H1 (cell line): Measurements from ENCODE around the gene SNRNP40. TPM values are rescaled to one million over a fixed set of nuclear protein-coding genes. Genes with fewer than 3 reads are reported as not detected.

Source experiments
- CTCF ChIA-PET: fragments of 300-600 bp; sonication (Branson Sonifier 250); formaldehyde crosslinking; loops from one replicate; lab custom pipeline; 2021; ENCODE audit not compliant: partially characterized antibody; lab: Charles Lee
- POLR2A ChIA-PET: fragments of 300-600 bp; sonication (Branson Sonifier 250); formaldehyde crosslinking; loops from one replicate; lab custom pipeline; 2021; ENCODE audit warnings: inconsistent platforms; ENCODE audit not compliant: partially characterized antibody; lab: Charles Lee
- DNase-seq, 2 experiments: peaks; one replicate each; pipeline versions ENCODE4 v3.0.0 to v3.0.0-alpha.2; 2010 to 2022; ENCODE audit warnings: low spot score in 2 of 2, low read depth in 1 of 2, mixed read lengths in 1 of 2
- FAIRE-seq: peaks from 2 replicates; lab custom pipeline; 2011; peaks lifted over from hg19 to GRCh38; lab: Jason Lieb, UNC
- H2AFZ ChIP-seq: 2 replicates; pipeline ENCODE4 v1.8.1; 2012; ENCODE audit warnings: low read length, inconsistent platforms
- H2AK5ac ChIP-seq: 2 replicates; pipeline ENCODE4 v1.6.1; 2013; ENCODE audit warnings: low read depth, low read length
- H2BK120ac ChIP-seq: replicated peaks from 2 replicates; pipeline ENCODE3; 2013; ENCODE audit warnings: low read depth, low read length, inconsistent platforms
- H2BK12ac ChIP-seq: 2 replicates; pipeline ENCODE4 v1.6.1; 2013; ENCODE audit warnings: low read depth, low read length
- H2BK15ac ChIP-seq: 2 replicates; pipeline ENCODE4 v1.6.1; 2013; ENCODE audit warnings: low read length
- H2BK20ac ChIP-seq: 2 replicates; pipeline ENCODE4 v1.6.1; 2013; ENCODE audit warnings: low read length
- H2BK5ac ChIP-seq: 2 replicates; pipeline ENCODE4 v1.6.1; 2013; ENCODE audit warnings: low read depth, low read length
- H3K14ac ChIP-seq: 2 replicates; pipeline ENCODE4 v1.6.1; 2013; ENCODE audit warnings: inconsistent platforms; ENCODE audit not compliant: insufficient read length
- H3K18ac ChIP-seq: 2 replicates; pipeline ENCODE4 v1.6.1; 2013; ENCODE audit warnings: low read length; ENCODE audit errors: extremely low read depth
- H3K23ac ChIP-seq: 2 replicates; pipeline ENCODE4 v1.6.1; 2013; ENCODE audit warnings: inconsistent platforms; ENCODE audit not compliant: insufficient read length
- H3K23me2 ChIP-seq: 2 replicates; pipeline ENCODE4 v1.6.1; 2013; ENCODE audit warnings: low read depth, low read length
- H3K27ac ChIP-seq: 2 replicates; pipeline ENCODE4 v1.6.1; 2011; ENCODE audit warnings: low read depth, low read length, inconsistent platforms
- H3K27me3 ChIP-seq, 4 experiments: replicated peaks in 1 of 4; 1 replicate in 1 of 4; 2 replicates in 3 of 4; pipeline versions ENCODE4 v1.6.1 to v1.8.1; 2011 to 2013; ENCODE audit warnings: low read length in 3 of 4, mild to moderate bottlenecking in 3 of 4, inconsistent platforms in 2 of 4, mixed read lengths in 2 of 4, moderate library complexity in 1 of 4; ENCODE audit not compliant: control insufficient read depth in 3 of 4, insufficient read depth in 3 of 4; ENCODE audit errors: extremely low read depth in 1 of 4
- H3K36me3 ChIP-seq, 4 experiments: 2 replicates each; pipeline versions ENCODE4 v1.6.1 to v1.8.1; 2011 to 2013; ENCODE audit warnings: mild to moderate bottlenecking in 4 of 4, low read length in 3 of 4, moderate library complexity in 2 of 4, control low read depth in 1 of 4, inconsistent platforms in 1 of 4; ENCODE audit not compliant: insufficient read depth in 4 of 4, control insufficient read depth in 2 of 4
- H3K4ac ChIP-seq: replicated peaks from 2 replicates; pipeline ENCODE3; 2013; ENCODE audit warnings: low read length, low read depth, mixed read lengths, inconsistent platforms; ENCODE audit not compliant: insufficient read length
- H3K4me1 ChIP-seq, 4 experiments: replicated peaks in 1 of 4; 1 replicate in 1 of 4; 2 replicates in 3 of 4; pipeline versions ENCODE4 v1.6.1 to v1.8.1; 2011 to 2013; ENCODE audit warnings: low read length in 3 of 4, inconsistent platforms in 2 of 4, mixed read lengths in 1 of 4; ENCODE audit not compliant: insufficient read depth in 4 of 4, control insufficient read depth in 3 of 4
- H3K4me2 ChIP-seq, 2 experiments: 2 replicates each; pipeline versions ENCODE4 v1.6.1 to v1.8.1; 2011 to 2013; ENCODE audit warnings: low read depth in 2 of 2, low read length in 2 of 2, control low read depth in 1 of 2, inconsistent platforms in 1 of 2, mild to moderate bottlenecking in 1 of 2; ENCODE audit not compliant: insufficient read depth in 1 of 2
- H3K4me3 ChIP-seq, 4 experiments: fragments of 200-600, 300-600 bp in 1 of 4; sonication (generic), shearing (Covaris generic), sonication (Bioruptor Twin) in 1 of 4; 2 replicates each; pipeline versions ENCODE4 v1.5.1 to v1.8.1; 2011 to 2016; ENCODE audit warnings: low read length in 4 of 4, low read depth in 3 of 4, control low read depth in 2 of 4, inconsistent platforms in 2 of 4, mild to moderate bottlenecking in 2 of 4, mixed read lengths in 1 of 4, moderate library complexity in 1 of 4; ENCODE audit not compliant: insufficient read depth in 2 of 4; ENCODE audit errors: extremely low read depth in 1 of 4
- H3K56ac ChIP-seq: replicated peaks from 2 replicates; pipeline ENCODE3; 2013; ENCODE audit warnings: low read depth, mild to moderate bottlenecking, mixed read lengths, low read length, inconsistent platforms; ENCODE audit not compliant: insufficient read length
- H3K79me1 ChIP-seq: 2 replicates; pipeline ENCODE4 v1.6.1; 2013; ENCODE audit warnings: low read depth, low read length, control low read depth
- H3K79me2 ChIP-seq, 2 experiments: 2 replicates each; pipeline versions ENCODE4 v1.6.1 to v1.8.1; 2012 to 2013; ENCODE audit warnings: low read length in 2 of 2, mild to moderate bottlenecking in 2 of 2, inconsistent platforms in 1 of 2; ENCODE audit not compliant: insufficient read depth in 2 of 2, control insufficient read depth in 1 of 2
- H3K9ac ChIP-seq, 4 experiments: replicated peaks in 1 of 4; 1 replicate in 1 of 4; 2 replicates in 3 of 4; pipeline versions ENCODE4 v1.6.1 to v1.8.1; 2011 to 2013; ENCODE audit warnings: low read depth in 3 of 4, low read length in 3 of 4, control low read depth in 2 of 4, mild to moderate bottlenecking in 2 of 4, moderate library complexity in 2 of 4, inconsistent platforms in 1 of 4; ENCODE audit errors: extremely low read depth in 1 of 4
- H3K9me3 ChIP-seq, 2 experiments: 2 replicates each; pipeline versions ENCODE4 v1.6.1 to v1.8.1; 2012 to 2013; ENCODE audit warnings: mild to moderate bottlenecking in 2 of 2, moderate library complexity in 2 of 2, control low read depth in 1 of 2, inconsistent platforms in 1 of 2, low read depth in 1 of 2, low read length in 1 of 2, mixed read lengths in 1 of 2; ENCODE audit not compliant: insufficient read depth in 2 of 2
- H4K20me1 ChIP-seq, 2 experiments: replicated peaks in 1 of 2; 2 replicates each; pipeline versions ENCODE3 to v1.8.1; 2011 to 2013; ENCODE audit warnings: inconsistent platforms in 2 of 2, low read length in 2 of 2, mild to moderate bottlenecking in 1 of 2; ENCODE audit not compliant: insufficient read depth in 2 of 2, control insufficient read depth in 1 of 2
- H4K5ac ChIP-seq: 2 replicates; pipeline ENCODE4 v1.6.1; 2013; ENCODE audit warnings: low read length, low read depth, mixed read lengths, inconsistent platforms; ENCODE audit not compliant: insufficient read length
- H4K8ac ChIP-seq: 2 replicates; pipeline ENCODE4 v1.8.0; 2013; ENCODE audit warnings: mild to moderate bottlenecking, moderate library complexity, low read length, inconsistent platforms; ENCODE audit not compliant: insufficient read depth; ENCODE audit errors: extremely low read depth
- H4K91ac ChIP-seq: replicated peaks from 2 replicates; pipeline ENCODE3; 2013; ENCODE audit warnings: low read length, mixed read lengths, inconsistent platforms; ENCODE audit not compliant: insufficient read length
- HDAC6 ChIP-seq: IDR thresholded peaks from one replicate; pipeline ENCODE4 v1.7.1; 2012; ENCODE audit warnings: low read depth, mild to moderate bottlenecking, inconsistent platforms, low read length, moderate library complexity
- KDM4A ChIP-seq: IDR thresholded peaks from one replicate; pipeline ENCODE4 v1.7.1; 2012; ENCODE audit warnings: low read depth, mild to moderate bottlenecking, moderate library complexity, low read length, inconsistent platforms; ENCODE audit not compliant: severe bottlenecking
- KDM5A ChIP-seq: fragments of 200-600 bp; IDR thresholded peaks from 2 replicates; pipeline ENCODE4 v1.7.1; 2012; ENCODE audit warnings: mild to moderate bottlenecking, low read length, inconsistent platforms, mixed read lengths
- POU5F1 ChIP-seq: IDR thresholded peaks from 2 replicates; pipeline ENCODE4 v1.6.1; 2011; ENCODE audit warnings: low read depth, mild to moderate bottlenecking, low read length, moderate library complexity
- SIN3A ChIP-seq, 2 experiments: IDR thresholded peaks in 1 of 2; conservative IDR thresholded peaks in 1 of 2; 2 replicates each; pipeline ENCODE4 v1.6.1; 2011 to 2012; ENCODE audit warnings: low read length in 2 of 2, improper control_type of control experiment in 1 of 2, low read depth in 1 of 2, mild to moderate bottlenecking in 1 of 2
- SIRT6 ChIP-seq: IDR thresholded peaks from one replicate; pipeline ENCODE4 v1.7.1; 2012; ENCODE audit warnings: low read length, inconsistent platforms
- SUZ12 ChIP-seq: fragments of 200-600 bp; sonication (generic); IDR thresholded peaks from 2 replicates; pipeline ENCODE4 v1.6.1; 2012; ENCODE audit warnings: mild to moderate bottlenecking, inconsistent platforms, low read length, moderate library complexity, mixed read lengths
- TAF7 ChIP-seq: optimal IDR thresholded peaks from 2 replicates; pipeline ENCODE3; 2011; ENCODE audit warnings: low read depth, mild to moderate bottlenecking, inconsistent platforms, low read length, moderate library complexity, borderline replicate concordance
- YY1 ChIP-seq: IDR thresholded peaks from 2 replicates; pipeline ENCODE4 v1.6.1; 2011; ENCODE audit warnings: low read depth, mild to moderate bottlenecking, low read length
- ZNF274 ChIP-seq: IDR thresholded peaks from 2 replicates; pipeline ENCODE4 v1.7.0; 2012; ENCODE audit warnings: low read length, borderline replicate concordance; ENCODE audit errors: extremely low read depth
- WGBS, 2 experiments: shearing (Covaris generic) in 1 of 2; methylation state at CpG; one replicate each; pipeline versions ENCODE4 v1.1.6 to v1.1.7; 2013 to 2015; ENCODE audit warnings: low lambda C conversion rate in 2 of 2, mixed read lengths in 2 of 2, inconsistent platforms in 1 of 2, low coverage in 1 of 2, missing lambda C conversion rate in 1 of 2; ENCODE audit not compliant: insufficient replicate concordance in 2 of 2, insufficient coverage in 1 of 2, insufficient read length in 1 of 2; ENCODE audit errors: extremely low coverage in 1 of 2, missing lambda C conversion rate in 1 of 2; 5-methylcytosine and 5-hydroxymethylcytosine counted together
- polyA plus RNA-seq, 7 experiments: library from polyadenylated mRNA; depleted of rRNA in 3 of 7; stranded (reverse) in 5 of 7; unstranded in 2 of 7; fragments of >200 nt in 5 of 7; fragments of 200-250 nt in 2 of 7; gene quantifications; 1 replicate in 5 of 7; 2 replicates in 1 of 7; 4 replicates in 1 of 7; pipeline versions ENCODE4 v1.2.1 to v1.2.3, GENCODE V29; 2011 to 2013; ENCODE audit warnings: missing spikeins in 2 of 7, mixed read lengths in 2 of 7
- total RNA-seq: library from RNA; stranded (reverse); fragmentation: NEBNext Ultra II Directional; extraction: Animal tissue kit (Norgen Biotek cat#: 25700); gene quantifications from 2 replicates; pipeline ENCODE4 v1.2.1, GENCODE V29; 2021

SNRNP40 gene
- total and polyA plus RNA-seq, 2 of the 8 experiments (the other 6 are each of a cell fraction or from before 2014, with no cell fraction given) = 97.4 to 113 TPM

DNA sequence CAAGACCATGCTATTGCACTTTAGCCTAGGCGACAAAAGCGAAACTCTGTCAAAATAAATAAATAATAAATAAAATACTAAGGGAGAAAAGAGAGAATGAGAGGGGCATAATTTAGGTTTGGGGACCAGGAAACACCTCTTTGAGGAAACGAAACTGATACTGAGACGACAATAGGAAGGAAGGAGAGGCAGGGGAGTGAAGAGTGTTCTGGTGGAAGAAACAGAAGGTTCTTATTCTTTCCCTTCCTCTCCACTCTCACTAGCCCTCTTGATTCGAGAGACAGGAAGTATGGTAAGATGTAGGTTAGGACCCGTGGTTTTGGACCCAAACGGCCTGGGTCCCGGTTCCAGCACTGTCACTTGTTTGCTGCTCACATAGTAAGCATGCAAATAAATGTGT is 55.3 kb downstream of the SNRNP40 start:
- Histone ChIP-seq H3K4ac (no peak overlapping the region), H3K36me3 (no peaks in the 10 kb centered on the region), H3K18ac (no peak overlapping the region), H3K4me3 (no peak overlapping the region), H3K9ac (no peak overlapping the region), H2AFZ (no peak overlapping the region), H3K23me2 (peaks cover 10% of the 10 kb centered on the region), H2AK5ac (no peak overlapping the region), H3K23ac (no peak overlapping the region), H4K5ac (no peak overlapping the region), H3K9me3 (no peaks in the 10 kb centered on the region), H4K91ac (no peak overlapping the region), H2BK120ac (no peak overlapping the region), H2BK15ac (no peak overlapping the region), H3K14ac (no peak overlapping the region), H3K27me3 (peaks cover 0 to 22% (median 12%) of the 10 kb centered on the region in 4 experiments; a peak in 5 of 7 replicates), H2BK5ac (no peak overlapping the region), H2BK20ac (no peak overlapping the region), H3K27ac (no peak overlapping the region), H2BK12ac (no peak overlapping the region), H3K79me2 (peaks cover 0 to 11% of the 10 kb centered on the region in 2 experiments; a peak in 1 of 4 replicates), H3K4me2 (no peak overlapping the region), H4K20me1 (peaks cover 0 to 5% of the 10 kb centered on the region in 2 experiments), H3K79me1 (no peaks in the 10 kb centered on the region), H3K4me1 (peaks cover 5 to 12% (median 6%) of the 10 kb centered on the region in 4 experiments; a peak in 6 of 7 replicates), H3K56ac (no peak overlapping the region), H4K8ac (no peak overlapping the region)
- FAIRE-seq (no peak), DNase-seq (no peak)
- 88% methylated on average over 8 of the region's 8 CpGs; no CpG with 5 or more reads in 1 of the 2 experiments for WGBS, 2 experiments
- ChIA-PET CTCF (interaction anchor here (1.5 to 6.1 kb wide), 2 partner anchors 46 to 58 kb away, joined by 3 to 49 read pairs; no protein-coding TSS in a partner anchor), POLR2A (no interaction called here)
- TF ChIP-seq POU5F1 (no peak), HDAC6 (no peak), YY1 (no peak), SUZ12 (no peak), KDM5A (no peak), ZNF274 (no peak), TAF7 (no peak), SIN3A (conservative IDR thresholded peaks at IDR 0.05 in 1 of 2, IDR thresholded peaks at IDR 0.05 in 1 of 2; ENCODE audit: low read depth in 1 of 2, low read length in 2 of 2) (no peak), KDM4A (no peak), SIRT6 (no peak)
